Panc1 (cell line): ENCODE measurements around the gene HLCS. TPM values are rescaled to one million over a fixed set of nuclear protein-coding genes. Genes with fewer than 3 reads are reported as not detected.

Experiments
- ATAC-seq: fragments of 200-7000 bp; cut with Tn5 transposase; 2 replicates; pipeline ENCODE4 v1.9.1; 2020; ENCODE audit warnings: mild to moderate bottlenecking, moderate library complexity
- BruUV-seq: library from RNA; stranded (reverse); fragments of 400-500 nt; replicated peaks from 2 replicates; lab custom pipeline; 2021; lab: Mats Ljungman, UMichigan
- CTCF ChIA-PET: fragments of 300-600 bp; sonication (Branson Sonifier 250); formaldehyde crosslinking; loops from one replicate; lab custom pipeline; 2022; ENCODE audit warnings: antibody characterized with exemption; lab: Charles Lee
- POLR2A ChIA-PET: fragments of 300-600 bp; sonication (Branson Sonifier 250); formaldehyde crosslinking; loops from one replicate; lab custom pipeline; 2022; ENCODE audit warnings: antibody characterized with exemption; lab: Charles Lee
- DNase-seq: peaks from one replicate; pipeline ENCODE4 v3.0.0-alpha.2; 2010; ENCODE audit warnings: low read depth, low spot score
- H3K27ac ChIP-seq: 2 replicates; pipeline ENCODE4 v1.5.1; 2011; ENCODE audit warnings: mild to moderate bottlenecking, low read length, inconsistent platforms
- H3K27me3 ChIP-seq: fragments of 200-500 bp; sonication (Bioruptor generic); 2 replicates; pipeline ENCODE4 v1.6.0; 2014; ENCODE audit warnings: low read length, inconsistent platforms; ENCODE audit not compliant: control insufficient read depth, insufficient read depth
- H3K36me3 ChIP-seq: fragments of 200-500 bp; sonication (Bioruptor generic); 2 replicates; pipeline ENCODE4 v1.5.1; 2014; ENCODE audit warnings: inconsistent platforms, mild to moderate bottlenecking, low read length, moderate library complexity; ENCODE audit not compliant: control insufficient read depth, insufficient read depth
- H3K4me1 ChIP-seq: 2 replicates; pipeline ENCODE4 v1.5.1; 2011; ENCODE audit warnings: inconsistent platforms, mild to moderate bottlenecking, low read length, moderate library complexity; ENCODE audit not compliant: control insufficient read depth, insufficient read depth
- H3K4me3 ChIP-seq, 2 experiments: 2 replicates each; pipeline ENCODE4 v1.5.1; 2011 to 2012; ENCODE audit warnings: low read depth in 2 of 2, low read length in 2 of 2, mild to moderate bottlenecking in 2 of 2, inconsistent platforms in 1 of 2, moderate library complexity in 1 of 2
- H3K9me3 ChIP-seq: fragments of 200-500 bp; sonication (Bioruptor generic); 2 replicates; pipeline ENCODE4 v1.5.1; 2014; ENCODE audit warnings: low read depth, mild to moderate bottlenecking, inconsistent platforms, low read length, moderate library complexity; ENCODE audit not compliant: control insufficient read depth, insufficient read depth
- POLR2AphosphoS5 ChIP-seq: IDR thresholded peaks from 2 replicates; pipeline ENCODE4 v1.6.1; 2012; ENCODE audit warnings: mild to moderate bottlenecking, low read depth, low read length, moderate library complexity
- SIN3A ChIP-seq: IDR thresholded peaks from 2 replicates; pipeline ENCODE4 v1.6.1; 2012; ENCODE audit warnings: low read depth, mild to moderate bottlenecking, low read length, moderate library complexity, borderline replicate concordance; ENCODE audit not compliant: insufficient read depth
- TCF7L2 ChIP-seq: IDR thresholded peaks from 2 replicates; pipeline ENCODE4 v1.6.1; 2011; ENCODE audit warnings: mild to moderate bottlenecking, low read depth, low read length, inconsistent platforms
- in situ Hi-C: cut with HindIII; loops from 2 replicates; pipeline ENCODE4 v1.10.0; 2016; ENCODE audit warnings: low sequenced_read_pairs, low pct_unique_long_range_greater_than_20kb
- intact Hi-C: fragments of 100-400 bp; cut with micrococcal nuclease; formaldehyde crosslinking; loops from one replicate; pipeline ENCODE4 v1.10.0; 2022; ENCODE audit not compliant: unreplicated experiment
- total RNA-seq: library from RNA; stranded (reverse); gene quantifications from one replicate; pipeline ENCODE4 v1.2.1, GENCODE V29; 2021; ENCODE audit not compliant: unreplicated experiment
- TF ChIP-seq, protein P1 (sequence below), 2 experiments: IDR thresholded peaks; 2 replicates each; pipeline ENCODE4 v1.6.1; 2011 to 2012; ENCODE audit warnings: low read depth in 2 of 2, control low read depth in 1 of 2, low read length in 1 of 2, mild to moderate bottlenecking in 1 of 2, moderate library complexity in 1 of 2; ENCODE audit not compliant: insufficient read depth in 1 of 2
- TF ChIP-seq, protein P2 (sequence below): fragments of 450-650 bp; IDR thresholded peaks from 2 replicates; pipeline ENCODE4 v1.5.1; 2017; ENCODE audit warnings: mild to moderate bottlenecking

HLCS gene
- total RNA-seq, 1 experiment from 2014 or later, result 15.3 TPM

DNA sequence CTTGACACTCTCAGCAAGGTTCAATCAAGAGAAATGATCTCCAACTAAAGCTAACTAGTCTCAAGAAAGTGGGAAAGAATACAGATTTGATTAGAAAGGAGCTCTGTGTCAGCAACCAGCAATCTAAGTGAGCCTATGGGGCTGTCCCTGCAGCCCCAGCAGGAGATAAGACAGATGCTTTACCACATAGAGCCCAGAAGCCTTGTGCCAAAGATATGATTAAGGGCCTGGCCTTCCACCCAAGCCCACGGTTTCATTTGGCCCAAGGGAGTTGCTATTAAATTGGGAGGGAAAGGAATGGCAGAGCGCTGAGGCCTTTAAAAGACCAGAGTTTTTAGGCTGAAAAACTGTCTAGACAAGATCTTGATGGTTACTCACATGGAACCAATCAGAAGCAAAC, 74.8 kb downstream of the HLCS start:
- CTCF ChIA-PET, result no interaction called here
- Histone ChIP-seq H3K4me1 (no peaks in the 10 kb centered on the region), H3K27me3 (no peaks in the 10 kb centered on the region), H3K4me3 (no peak overlapping the region), H3K36me3 (no peaks in the 10 kb centered on the region), H3K9me3 (no peaks in the 10 kb centered on the region), H3K27ac (no peak overlapping the region)
- no TSS peak for BruUV-seq
- intact Hi-C loops, result no loop called here
- POLR2A ChIA-PET, result no interaction called here
- DNase-seq, result no peak
- TF ChIP-seq TCF7L2 (no peak), SIN3A (no peak), POLR2AphosphoS5 (no peak)
- TF ChIP-seq, protein P1, sequence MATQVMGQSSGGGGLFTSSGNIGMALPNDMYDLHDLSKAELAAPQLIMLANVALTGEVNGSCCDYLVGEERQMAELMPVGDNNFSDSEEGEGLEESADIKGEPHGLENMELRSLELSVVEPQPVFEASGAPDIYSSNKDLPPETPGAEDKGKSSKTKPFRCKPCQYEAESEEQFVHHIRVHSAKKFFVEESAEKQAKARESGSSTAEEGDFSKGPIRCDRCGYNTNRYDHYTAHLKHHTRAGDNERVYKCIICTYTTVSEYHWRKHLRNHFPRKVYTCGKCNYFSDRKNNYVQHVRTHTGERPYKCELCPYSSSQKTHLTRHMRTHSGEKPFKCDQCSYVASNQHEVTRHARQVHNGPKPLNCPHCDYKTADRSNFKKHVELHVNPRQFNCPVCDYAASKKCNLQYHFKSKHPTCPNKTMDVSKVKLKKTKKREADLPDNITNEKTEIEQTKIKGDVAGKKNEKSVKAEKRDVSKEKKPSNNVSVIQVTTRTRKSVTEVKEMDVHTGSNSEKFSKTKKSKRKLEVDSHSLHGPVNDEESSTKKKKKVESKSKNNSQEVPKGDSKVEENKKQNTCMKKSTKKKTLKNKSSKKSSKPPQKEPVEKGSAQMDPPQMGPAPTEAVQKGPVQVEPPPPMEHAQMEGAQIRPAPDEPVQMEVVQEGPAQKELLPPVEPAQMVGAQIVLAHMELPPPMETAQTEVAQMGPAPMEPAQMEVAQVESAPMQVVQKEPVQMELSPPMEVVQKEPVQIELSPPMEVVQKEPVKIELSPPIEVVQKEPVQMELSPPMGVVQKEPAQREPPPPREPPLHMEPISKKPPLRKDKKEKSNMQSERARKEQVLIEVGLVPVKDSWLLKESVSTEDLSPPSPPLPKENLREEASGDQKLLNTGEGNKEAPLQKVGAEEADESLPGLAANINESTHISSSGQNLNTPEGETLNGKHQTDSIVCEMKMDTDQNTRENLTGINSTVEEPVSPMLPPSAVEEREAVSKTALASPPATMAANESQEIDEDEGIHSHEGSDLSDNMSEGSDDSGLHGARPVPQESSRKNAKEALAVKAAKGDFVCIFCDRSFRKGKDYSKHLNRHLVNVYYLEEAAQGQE (IDR thresholded peaks at IDR 0.05; ENCODE audit: insufficient read depth in 1 of 2, low read depth in 2 of 2, low read length in 1 of 2), result no peak
- TF ChIP-seq, protein P2, sequence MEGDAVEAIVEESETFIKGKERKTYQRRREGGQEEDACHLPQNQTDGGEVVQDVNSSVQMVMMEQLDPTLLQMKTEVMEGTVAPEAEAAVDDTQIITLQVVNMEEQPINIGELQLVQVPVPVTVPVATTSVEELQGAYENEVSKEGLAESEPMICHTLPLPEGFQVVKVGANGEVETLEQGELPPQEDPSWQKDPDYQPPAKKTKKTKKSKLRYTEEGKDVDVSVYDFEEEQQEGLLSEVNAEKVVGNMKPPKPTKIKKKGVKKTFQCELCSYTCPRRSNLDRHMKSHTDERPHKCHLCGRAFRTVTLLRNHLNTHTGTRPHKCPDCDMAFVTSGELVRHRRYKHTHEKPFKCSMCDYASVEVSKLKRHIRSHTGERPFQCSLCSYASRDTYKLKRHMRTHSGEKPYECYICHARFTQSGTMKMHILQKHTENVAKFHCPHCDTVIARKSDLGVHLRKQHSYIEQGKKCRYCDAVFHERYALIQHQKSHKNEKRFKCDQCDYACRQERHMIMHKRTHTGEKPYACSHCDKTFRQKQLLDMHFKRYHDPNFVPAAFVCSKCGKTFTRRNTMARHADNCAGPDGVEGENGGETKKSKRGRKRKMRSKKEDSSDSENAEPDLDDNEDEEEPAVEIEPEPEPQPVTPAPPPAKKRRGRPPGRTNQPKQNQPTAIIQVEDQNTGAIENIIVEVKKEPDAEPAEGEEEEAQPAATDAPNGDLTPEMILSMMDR, result no peak
- ATAC-seq, result no peak
- in situ Hi-C loops, result no loop called here

DNA sequence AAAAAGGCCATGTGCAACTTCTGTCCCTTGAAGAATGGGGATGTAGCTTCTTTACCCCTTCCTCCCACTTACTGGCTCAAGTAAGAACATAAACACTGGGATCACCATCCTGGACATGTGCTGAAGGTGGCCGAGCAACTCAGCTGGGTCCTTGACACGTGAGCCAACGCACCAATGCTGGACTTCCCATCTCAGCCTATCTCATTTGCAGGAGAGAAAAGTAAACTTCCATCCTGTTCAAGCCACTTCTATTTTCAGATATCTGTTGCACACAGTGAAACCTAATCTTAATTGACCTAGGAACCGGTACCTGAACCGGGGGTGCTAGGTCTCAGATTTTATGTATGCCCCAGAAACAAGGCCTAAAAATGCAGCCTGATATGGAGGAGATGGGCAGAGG, 75.3 kb downstream of the HLCS start:
- no peaks in the 10 kb centered on the region for H3K36me3 ChIP-seq
- intact Hi-C loops, result no loop called here
- BruUV-seq, result no TSS peak
- H3K27me3 ChIP-seq, result no peaks in the 10 kb centered on the region
- no peaks in the 10 kb centered on the region for H3K4me1 ChIP-seq
- DNase-seq (no peak), ATAC-seq (no peak)
- H3K9me3 ChIP-seq, result no peaks in the 10 kb centered on the region
- H3K4me3 ChIP-seq, result no peak overlapping the region
- no peak overlapping the region for H3K27ac ChIP-seq
- CTCF ChIA-PET, result no interaction called here
- POLR2A ChIA-PET, result no interaction called here
- in situ Hi-C loops, result no loop called here
- TF ChIP-seq, protein P1 (IDR thresholded peaks at IDR 0.05; ENCODE audit: insufficient read depth in 1 of 2, low read depth in 2 of 2, low read length in 1 of 2), result no peak
- TF ChIP-seq SIN3A, result no peak
- TF ChIP-seq, protein P2, result no peak
- no peak for TF ChIP-seq TCF7L2
- no peak for TF ChIP-seq POLR2AphosphoS5
